Uterus (tissue), 4 donors: ENCODE results near the gene DLGAP1. TPM values are rescaled to one million over a fixed set of nuclear protein-coding genes. Genes with fewer than 3 reads are reported as not detected.

Experiments used
- DNase-seq, 2 donors: peaks; one replicate each; pipeline ENCODE4 v3.0.0-alpha.2; 2019 to 2020
- H3K27ac ChIP-seq, 2 donors: fragments of 200-600 bp; sonication (generic); 1 replicate in 1 of 2; 2 replicates in 1 of 2; pipeline ENCODE4 v1.5.1; 2016 to 2018
- H3K27me3 ChIP-seq, 2 donors: fragments of 200-600 bp; sonication (generic); one replicate each; pipeline ENCODE4 v1.5.1; 2018 to 2019; ENCODE audit warnings: control low read depth in 1 of 2
- H3K36me3 ChIP-seq, 2 donors: fragments of 200-600 bp; sonication (generic); one replicate each; pipeline ENCODE4 v1.5.1; 2019; ENCODE audit warnings: control low read depth in 1 of 2
- H3K4me1 ChIP-seq, 2 donors: fragments of 200-600 bp; sonication (generic); one replicate each; pipeline ENCODE4 v1.5.1; 2018 to 2019; ENCODE audit warnings: control low read depth in 1 of 2
- H3K4me3 ChIP-seq, 2 donors: fragments of 200-600 bp; sonication (generic); 1 replicate in 1 of 2; 2 replicates in 1 of 2; pipeline ENCODE4 v1.5.1; 2018 to 2019; ENCODE audit warnings: mild to moderate bottlenecking in 1 of 2
- H3K9me3 ChIP-seq, 2 donors: fragments of 200-600 bp; sonication (generic); one replicate each; pipeline ENCODE4 v1.5.1; 2019; ENCODE audit warnings: control low read depth in 1 of 2
- POLR2A ChIP-seq, 2 donors: fragments of 450-650 bp; IDR thresholded peaks; one replicate each; pipeline ENCODE4 v1.6.1; 2016; ENCODE audit warnings: antibody characterized with exemption in 2 of 2, mild to moderate bottlenecking in 1 of 2, moderate library complexity in 1 of 2
- intact Hi-C: fragments of 100-400 bp; cut with DNase I; formaldehyde crosslinking; loops from one replicate; pipeline ENCODE4 v1.15.1; 2023; ENCODE audit warnings: low total_unique reads
- total RNA-seq, 4 donors: library from RNA; depleted of rRNA in 3 of 4; stranded (reverse); fragments of >200 nt in 3 of 4; gene quantifications; one replicate each; pipeline versions ENCODE4 v1.1.0 to v1.2.4, GENCODE V29; 2014 to 2023
- TF ChIP-seq, protein P1 (sequence below), 4 experiments: fragments of 200-600 bp in 2 of 4; fragments of 450-650 bp in 2 of 4; sonication (generic) in 2 of 4; IDR thresholded peaks; one replicate each; pipeline ENCODE4 v1.5.1; 2016 to 2019; ENCODE audit warnings: antibody characterized with exemption in 4 of 4, mild to moderate bottlenecking in 2 of 4, moderate library complexity in 1 of 4
- donor health status: DM: yes; HTN: yes; CAD: no.

The DLGAP1 gene
- total RNA-seq, 4 donors from 2014 or later: 1.0 to 9.6 (median 3.3) TPM

DNA sequence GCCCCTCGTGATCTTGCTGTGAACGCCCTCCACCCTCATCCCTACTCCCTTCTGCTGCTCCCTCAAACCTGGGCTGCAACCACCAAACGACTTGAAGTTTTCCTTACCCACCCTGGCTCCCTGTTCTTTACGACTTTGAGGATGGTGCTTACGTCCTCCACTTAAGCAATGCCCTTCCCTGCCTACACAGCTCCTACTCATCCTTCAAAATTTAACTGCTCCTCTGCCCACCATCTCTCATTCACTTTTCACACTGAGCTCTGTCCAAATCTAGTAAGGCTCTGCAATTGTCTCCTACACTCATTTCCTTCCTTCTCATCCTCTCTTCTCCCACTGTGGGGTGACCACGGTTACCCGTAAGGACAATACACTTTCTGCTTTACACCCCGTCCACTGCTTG lies 554.1 kb downstream of the DLGAP1 start:
- TF ChIP-seq, protein P1, sequence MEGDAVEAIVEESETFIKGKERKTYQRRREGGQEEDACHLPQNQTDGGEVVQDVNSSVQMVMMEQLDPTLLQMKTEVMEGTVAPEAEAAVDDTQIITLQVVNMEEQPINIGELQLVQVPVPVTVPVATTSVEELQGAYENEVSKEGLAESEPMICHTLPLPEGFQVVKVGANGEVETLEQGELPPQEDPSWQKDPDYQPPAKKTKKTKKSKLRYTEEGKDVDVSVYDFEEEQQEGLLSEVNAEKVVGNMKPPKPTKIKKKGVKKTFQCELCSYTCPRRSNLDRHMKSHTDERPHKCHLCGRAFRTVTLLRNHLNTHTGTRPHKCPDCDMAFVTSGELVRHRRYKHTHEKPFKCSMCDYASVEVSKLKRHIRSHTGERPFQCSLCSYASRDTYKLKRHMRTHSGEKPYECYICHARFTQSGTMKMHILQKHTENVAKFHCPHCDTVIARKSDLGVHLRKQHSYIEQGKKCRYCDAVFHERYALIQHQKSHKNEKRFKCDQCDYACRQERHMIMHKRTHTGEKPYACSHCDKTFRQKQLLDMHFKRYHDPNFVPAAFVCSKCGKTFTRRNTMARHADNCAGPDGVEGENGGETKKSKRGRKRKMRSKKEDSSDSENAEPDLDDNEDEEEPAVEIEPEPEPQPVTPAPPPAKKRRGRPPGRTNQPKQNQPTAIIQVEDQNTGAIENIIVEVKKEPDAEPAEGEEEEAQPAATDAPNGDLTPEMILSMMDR (IDR thresholded peaks at IDR 0.05): no peak
- no peak for TF ChIP-seq POLR2A (IDR thresholded peaks at IDR 0.05)
- no peaks in the 10 kb centered on the region for H3K27me3 ChIP-seq
- H3K4me3 ChIP-seq: no peak overlapping the region
- no peak overlapping the region for H3K27ac ChIP-seq
- H3K36me3 ChIP-seq: no peaks in the 10 kb centered on the region
- H3K4me1 ChIP-seq: no peaks in the 10 kb centered on the region
- H3K9me3 ChIP-seq: no peaks in the 10 kb centered on the region
- intact Hi-C loops: no loop called here
- no peak for DNase-seq

DNA sequence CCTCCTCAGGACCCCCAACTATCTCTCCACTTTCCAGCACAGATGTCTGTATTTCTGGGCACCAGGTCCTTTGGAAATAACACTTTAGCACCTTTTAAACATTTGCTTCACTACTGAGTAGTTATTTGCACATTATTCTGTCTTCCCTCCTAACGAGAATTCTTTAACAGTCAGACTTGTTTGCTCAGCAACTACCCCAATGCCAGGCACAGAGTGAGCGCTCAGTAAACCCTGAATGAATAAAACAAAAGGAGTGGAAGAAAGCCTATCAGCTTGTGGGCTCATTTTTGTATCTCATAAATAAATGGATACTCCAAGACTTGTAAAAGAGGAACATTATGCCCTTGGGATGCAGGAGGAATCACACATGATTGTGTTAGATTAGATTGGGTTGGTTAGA lies 554.8 kb downstream of the DLGAP1 start:
- Histone ChIP-seq H3K27me3 (no peaks in the 10 kb centered on the region), H3K27ac (no peak overlapping the region), H3K4me1 (no peaks in the 10 kb centered on the region), H3K9me3 (no peaks in the 10 kb centered on the region), H3K36me3 (no peaks in the 10 kb centered on the region), H3K4me3 (no peak overlapping the region)
- DNase-seq: no peak
- intact Hi-C loops: no loop called here
- TF ChIP-seq POLR2A (IDR thresholded peaks at IDR 0.05): no peak
- TF ChIP-seq, protein P1 (IDR thresholded peaks at IDR 0.05): no peak

DNA sequence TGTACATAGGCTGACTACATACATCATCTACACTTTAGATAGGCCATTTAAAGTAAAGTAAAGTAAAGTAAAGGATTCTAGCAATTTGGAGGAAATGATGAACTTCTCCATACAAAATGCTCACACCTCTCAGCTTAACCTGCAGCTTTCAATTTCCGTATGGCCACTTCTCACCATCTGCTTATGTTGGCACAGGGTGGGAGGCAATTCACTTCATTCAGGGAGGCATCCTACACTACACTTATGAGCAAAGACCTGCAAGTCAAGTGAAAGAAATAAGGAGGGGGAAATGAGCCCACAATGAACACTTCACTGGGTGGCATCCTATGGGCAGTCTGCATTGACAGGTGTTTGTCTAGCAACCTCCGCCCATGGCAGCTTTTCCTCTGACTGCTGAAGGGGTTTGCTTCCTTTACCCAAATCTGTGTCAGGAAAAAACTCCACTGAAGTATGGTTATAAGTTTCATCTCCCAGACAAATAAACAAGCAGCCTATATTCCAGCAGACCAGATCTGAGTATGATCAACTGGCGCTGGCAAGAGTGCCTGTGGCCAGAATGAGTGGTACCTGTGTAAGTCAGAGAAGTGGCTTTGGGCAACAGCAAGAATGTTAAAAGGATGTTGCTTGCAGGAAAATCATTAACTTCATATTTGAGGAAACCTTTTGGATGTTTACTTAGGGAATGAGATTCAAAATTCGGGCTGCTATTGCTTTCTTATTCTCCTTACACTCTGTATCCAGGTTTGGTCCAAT lies 556.1 kb downstream of the DLGAP1 start:
- TF ChIP-seq, protein P1 (IDR thresholded peaks at IDR 0.05): no peak
- no peak for TF ChIP-seq POLR2A (IDR thresholded peaks at IDR 0.05)
- H3K4me3 ChIP-seq: no peak overlapping the region
- H3K27me3 ChIP-seq: no peaks in the 10 kb centered on the region
- intact Hi-C loops: no loop called here
- H3K36me3 ChIP-seq: no peaks in the 10 kb centered on the region
- no peaks in the 10 kb centered on the region for H3K4me1 ChIP-seq
- H3K9me3 ChIP-seq: no peaks in the 10 kb centered on the region
- H3K27ac ChIP-seq: no peak overlapping the region
- no peak for DNase-seq

DNA sequence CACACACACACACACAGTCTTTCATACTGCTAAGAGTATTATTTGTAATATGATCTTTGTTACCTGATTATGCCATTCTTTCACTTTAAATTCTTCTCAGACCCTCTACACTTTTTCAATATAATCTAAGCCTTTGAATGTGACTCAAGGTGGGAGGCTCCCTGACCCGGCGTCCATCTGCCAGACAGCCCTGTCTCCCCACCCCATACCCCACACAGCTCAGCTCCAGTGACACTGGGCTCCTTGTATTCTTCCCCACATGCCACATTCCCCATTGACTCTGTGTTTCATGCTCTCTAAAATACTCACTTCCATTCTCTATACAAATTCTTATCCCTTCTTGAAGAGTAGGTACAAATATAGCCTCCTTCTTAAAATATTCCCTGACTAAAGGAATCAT lies 563.0 kb downstream of the DLGAP1 start:
- Histone ChIP-seq H3K4me3 (no peak overlapping the region), H3K9me3 (no peaks in the 10 kb centered on the region), H3K36me3 (no peaks in the 10 kb centered on the region), H3K27ac (no peak overlapping the region), H3K27me3 (no peaks in the 10 kb centered on the region), H3K4me1 (no peaks in the 10 kb centered on the region)
- intact Hi-C loops: no loop called here
- no peak for DNase-seq
- TF ChIP-seq, protein P1 (IDR thresholded peaks at IDR 0.05): no peak

DNA sequence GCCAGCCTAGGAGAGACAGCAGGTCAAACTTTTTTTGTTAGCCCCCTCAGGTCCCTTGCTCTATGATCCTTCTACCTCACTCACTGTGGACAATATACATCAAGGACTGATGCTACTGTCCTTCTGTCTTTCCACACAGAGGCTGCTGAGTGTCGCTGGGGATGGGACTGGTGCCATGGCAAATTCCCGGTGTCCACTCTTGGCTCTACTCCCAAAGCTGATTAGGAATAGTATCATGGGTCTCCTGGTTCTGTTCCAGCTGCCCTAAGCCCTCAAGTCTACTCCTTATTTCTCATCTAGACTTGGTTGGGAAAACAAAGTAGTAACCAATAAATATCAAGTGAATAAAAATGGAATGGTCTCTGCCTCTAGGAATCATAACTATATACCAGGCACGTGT lies 563.9 kb downstream of the DLGAP1 start:
- DNase-seq: no peak
- intact Hi-C loops: no loop called here
- no peaks in the 10 kb centered on the region for H3K4me1 ChIP-seq
- TF ChIP-seq, protein P1 (IDR thresholded peaks at IDR 0.05): no peak
- TF ChIP-seq POLR2A (IDR thresholded peaks at IDR 0.05): no peak
- no peaks in the 10 kb centered on the region for H3K27me3 ChIP-seq
- H3K27ac ChIP-seq: no peak overlapping the region
- H3K4me3 ChIP-seq: no peak overlapping the region
- no peaks in the 10 kb centered on the region for H3K9me3 ChIP-seq
- no peaks in the 10 kb centered on the region for H3K36me3 ChIP-seq
